ENCODE results near the gene HAO1.

HAO1 gene

DNA sequence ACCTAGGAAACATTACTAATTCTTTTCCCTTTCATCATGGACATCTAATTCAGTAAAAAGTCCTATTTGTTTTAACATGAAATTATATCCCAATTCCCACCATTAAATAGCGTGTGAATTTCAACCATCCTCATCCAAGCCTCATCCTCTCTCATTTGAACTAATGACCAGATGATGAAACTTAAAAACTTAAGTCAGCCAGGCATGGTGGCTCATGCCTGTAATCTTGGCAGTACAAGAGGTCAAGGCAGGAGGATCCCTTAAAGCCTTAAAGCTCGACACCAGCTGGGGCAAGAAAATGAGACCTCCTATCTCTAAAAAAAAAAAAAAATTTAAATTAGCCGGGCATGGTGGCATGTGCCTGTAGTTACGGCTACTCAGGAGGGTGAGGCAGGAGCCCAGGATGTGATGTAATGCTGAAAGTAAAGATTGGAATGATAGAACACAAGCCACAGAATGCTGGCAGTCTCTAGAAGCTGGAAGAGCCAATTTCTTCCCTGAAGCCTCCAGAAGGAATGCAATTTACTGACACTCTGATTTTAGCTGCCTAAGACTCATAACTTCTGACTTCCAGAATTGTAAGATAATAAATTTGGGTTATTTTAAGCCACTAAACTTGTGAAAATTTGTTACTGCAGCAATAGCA lies 27.1 kb upstream of the HAO1 start:
- TF ChIP-seq FOXP2 (optimal IDR thresholded peaks at IDR 0.05; ENCODE audit: borderline replicate concordance, extremely low read depth, extremely low read length, insufficient read depth) (no peak), SIN3A (IDR thresholded peaks at IDR 0.05; ENCODE audit: borderline replicate concordance, insufficient read depth, low read length) (no peak)
- TF ChIP-seq, protein P1, sequence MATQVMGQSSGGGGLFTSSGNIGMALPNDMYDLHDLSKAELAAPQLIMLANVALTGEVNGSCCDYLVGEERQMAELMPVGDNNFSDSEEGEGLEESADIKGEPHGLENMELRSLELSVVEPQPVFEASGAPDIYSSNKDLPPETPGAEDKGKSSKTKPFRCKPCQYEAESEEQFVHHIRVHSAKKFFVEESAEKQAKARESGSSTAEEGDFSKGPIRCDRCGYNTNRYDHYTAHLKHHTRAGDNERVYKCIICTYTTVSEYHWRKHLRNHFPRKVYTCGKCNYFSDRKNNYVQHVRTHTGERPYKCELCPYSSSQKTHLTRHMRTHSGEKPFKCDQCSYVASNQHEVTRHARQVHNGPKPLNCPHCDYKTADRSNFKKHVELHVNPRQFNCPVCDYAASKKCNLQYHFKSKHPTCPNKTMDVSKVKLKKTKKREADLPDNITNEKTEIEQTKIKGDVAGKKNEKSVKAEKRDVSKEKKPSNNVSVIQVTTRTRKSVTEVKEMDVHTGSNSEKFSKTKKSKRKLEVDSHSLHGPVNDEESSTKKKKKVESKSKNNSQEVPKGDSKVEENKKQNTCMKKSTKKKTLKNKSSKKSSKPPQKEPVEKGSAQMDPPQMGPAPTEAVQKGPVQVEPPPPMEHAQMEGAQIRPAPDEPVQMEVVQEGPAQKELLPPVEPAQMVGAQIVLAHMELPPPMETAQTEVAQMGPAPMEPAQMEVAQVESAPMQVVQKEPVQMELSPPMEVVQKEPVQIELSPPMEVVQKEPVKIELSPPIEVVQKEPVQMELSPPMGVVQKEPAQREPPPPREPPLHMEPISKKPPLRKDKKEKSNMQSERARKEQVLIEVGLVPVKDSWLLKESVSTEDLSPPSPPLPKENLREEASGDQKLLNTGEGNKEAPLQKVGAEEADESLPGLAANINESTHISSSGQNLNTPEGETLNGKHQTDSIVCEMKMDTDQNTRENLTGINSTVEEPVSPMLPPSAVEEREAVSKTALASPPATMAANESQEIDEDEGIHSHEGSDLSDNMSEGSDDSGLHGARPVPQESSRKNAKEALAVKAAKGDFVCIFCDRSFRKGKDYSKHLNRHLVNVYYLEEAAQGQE (IDR thresholded peaks at IDR 0.05; ENCODE audit: insufficient read depth in 1 of 2, low read depth in 2 of 2, low read length in 2 of 2), result no peak

DNA sequence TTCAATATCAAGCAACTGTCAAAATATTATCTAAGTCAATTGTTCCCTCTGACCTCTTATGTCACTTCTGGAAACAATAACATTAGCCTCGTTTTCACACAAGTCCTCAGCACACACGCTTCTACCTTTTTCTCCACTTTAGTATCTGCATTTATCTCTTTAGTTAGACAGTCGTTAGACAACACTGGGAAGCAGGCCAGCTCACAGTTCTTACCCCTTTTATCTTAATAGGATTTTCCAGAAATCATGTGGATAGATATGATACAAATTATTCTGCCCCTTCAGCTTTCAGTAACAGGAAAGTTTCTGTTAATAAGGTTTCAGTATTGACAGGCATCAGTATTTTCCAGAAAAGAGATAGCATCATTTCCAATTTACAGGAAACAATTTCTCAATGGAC lies 25.9 kb upstream of the HAO1 start:
- TF ChIP-seq, protein P1 (IDR thresholded peaks at IDR 0.05; ENCODE audit: insufficient read depth in 1 of 2, low read depth in 2 of 2, low read length in 2 of 2), result no peak
- TF ChIP-seq POLR2AphosphoS5 (IDR thresholded peaks at IDR 0.05; ENCODE audit: low read depth, low read length) (no peak), TAF1 (IDR thresholded peaks at IDR 0.05; ENCODE audit: borderline replicate concordance, insufficient read depth, low read length) (no peak), SIN3A (IDR thresholded peaks at IDR 0.05; ENCODE audit: borderline replicate concordance, insufficient read depth, low read length) (no peak), FOXP2 (optimal IDR thresholded peaks at IDR 0.05; ENCODE audit: borderline replicate concordance, extremely low read depth, extremely low read length, insufficient read depth) (no peak)

DNA sequence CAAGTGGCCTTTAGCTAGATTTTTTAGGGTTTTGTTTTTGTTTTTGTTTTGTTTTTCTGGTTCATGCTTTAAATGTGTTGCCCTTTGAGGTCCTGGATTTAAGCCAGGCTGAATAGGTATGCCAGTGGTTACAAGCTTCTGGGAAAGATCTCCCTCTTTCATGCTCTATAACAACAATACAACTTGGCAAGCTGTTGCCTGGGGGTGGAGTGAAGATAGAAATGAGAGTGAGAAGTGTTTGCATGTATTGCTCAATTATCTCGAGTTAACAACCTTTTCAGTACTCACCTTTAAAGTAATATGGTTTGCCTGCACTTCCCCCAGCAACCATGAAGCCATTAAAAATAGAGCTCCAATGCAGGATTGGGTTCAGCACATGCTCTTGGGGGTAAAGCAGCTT lies 19.2 kb upstream of the HAO1 start:
- TF ChIP-seq FOXP2 (optimal IDR thresholded peaks at IDR 0.05; ENCODE audit: borderline replicate concordance, extremely low read depth, extremely low read length, insufficient read depth), result no peak

DNA sequence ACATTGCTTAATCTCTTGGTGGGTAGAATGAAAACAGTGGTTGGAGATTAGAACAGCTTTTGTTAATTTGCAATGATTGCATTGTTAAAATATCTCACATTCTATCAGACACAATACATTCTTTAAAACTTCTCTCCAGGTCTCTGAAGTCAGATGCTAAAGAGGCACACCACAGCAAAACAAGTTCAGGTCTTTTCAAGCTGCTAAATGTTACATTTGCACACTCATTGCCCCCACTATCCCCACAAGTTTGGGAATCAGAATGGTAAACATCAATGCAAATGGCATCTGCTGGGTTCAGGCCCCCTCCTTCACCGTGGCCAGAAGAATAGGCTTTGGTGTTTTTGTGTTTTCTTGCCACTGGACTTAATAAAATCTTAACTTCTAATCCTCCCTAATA lies 10.1 kb upstream of the HAO1 start:
- no peak for TF ChIP-seq POLR2AphosphoS5 (IDR thresholded peaks at IDR 0.05; ENCODE audit: low read depth, low read length)
- TF ChIP-seq SIN3A (IDR thresholded peaks at IDR 0.05; ENCODE audit: borderline replicate concordance, insufficient read depth, low read length), result no peak
- TF ChIP-seq FOXP2 (optimal IDR thresholded peaks at IDR 0.05; ENCODE audit: borderline replicate concordance, extremely low read depth, extremely low read length, insufficient read depth), result no peak
- TF ChIP-seq, protein P1 (IDR thresholded peaks at IDR 0.05; ENCODE audit: insufficient read depth in 1 of 2, low read depth in 2 of 2, low read length in 2 of 2), result no peak
- no peak for TF ChIP-seq TAF1 (IDR thresholded peaks at IDR 0.05; ENCODE audit: borderline replicate concordance, insufficient read depth, low read length)

DNA sequence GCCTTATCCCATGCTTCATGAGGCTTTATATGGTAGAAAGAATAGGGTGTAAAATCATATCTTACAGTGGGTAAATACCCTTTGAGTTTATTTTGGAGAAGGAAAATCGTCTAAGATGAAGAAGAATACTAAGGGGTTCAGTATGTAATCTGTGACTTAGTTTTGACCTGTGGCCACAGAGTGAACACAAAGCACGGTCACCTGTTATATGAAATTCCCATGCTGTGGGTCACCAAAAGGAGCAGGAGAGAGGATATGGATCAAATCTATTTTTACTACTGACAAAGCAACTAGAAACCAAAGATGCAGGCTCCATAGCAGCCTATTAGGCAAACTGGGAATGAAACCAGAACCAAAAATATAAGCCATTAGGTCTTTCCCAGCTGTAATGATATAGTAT lies 3.6 kb upstream of the HAO1 start:
- no peak for TF ChIP-seq POLR2AphosphoS5 (IDR thresholded peaks at IDR 0.05; ENCODE audit: low read depth, low read length)
- no peak for TF ChIP-seq SIN3A (IDR thresholded peaks at IDR 0.05; ENCODE audit: borderline replicate concordance, insufficient read depth, low read length)
- no peak for TF ChIP-seq TAF1 (IDR thresholded peaks at IDR 0.05; ENCODE audit: borderline replicate concordance, insufficient read depth, low read length)
- TF ChIP-seq FOXP2 (optimal IDR thresholded peaks at IDR 0.05; ENCODE audit: borderline replicate concordance, extremely low read depth, extremely low read length, insufficient read depth), result no peak
- TF ChIP-seq, protein P1 (IDR thresholded peaks at IDR 0.05; ENCODE audit: insufficient read depth in 1 of 2, low read depth in 2 of 2, low read length in 2 of 2), result no peak

Data from PFSK-1 (cell line).